Left lobe of liver (tissue), 2 donors: Measurements from ENCODE around the gene AWAT2. TPM values are rescaled to one million over a fixed set of nuclear protein-coding genes. Genes with fewer than 3 reads are reported as not detected.
A peak's percentile ranks its signal among the peaks of the same experiment; 100 is the strongest.

Experiments used
- ATAC-seq: fragments of 200-7000 bp; cut with Tn5 transposase; one replicate; pipeline ENCODE4 v1.9.1; 2020; ENCODE audit warnings: mild to moderate bottlenecking, moderate library complexity
- DNase-seq: peaks from one replicate; pipeline ENCODE4 v3.0.0-alpha.2; 2020; ENCODE audit warnings: low spot score
- total RNA-seq: library from RNA; stranded (reverse); gene quantifications from one replicate; pipeline ENCODE4 v1.2.1, GENCODE V29; 2021
- donor health status: DM: no; HTN: no; CAD: no; lungs with moderate emphysema.
- donor health status: DM: no; HTN: yes; CAD: no.

Gene AWAT2
- total RNA-seq, 1 donor from 2014 or later, result not detected

- no peak for ATAC-seq
Observed at GRCh38 chrX:70042399-70043371, 7.1 kb downstream of the AWAT2 start.

GRCh38 chrX:70041993-70042392, 7.7 kb downstream of the AWAT2 start:
- DNase-seq (no peak), ATAC-seq (no peak)

More at GRCh38 chrX:70042399-70043371, 7.1 kb downstream of the AWAT2 start:
- DNase-seq, result no peak

- DNase-seq, result no peak
- ATAC-seq, result no peak
Observed at GRCh38 chrX:70039758-70040157, 10.0 kb downstream of the AWAT2 start.

- no peak for ATAC-seq
Observed at GRCh38 chrX:70038951-70039350, 10.8 kb downstream of the AWAT2 start.

GRCh38 chrX:70038515-70038914, 11.2 kb downstream of the AWAT2 start:
- DNase-seq, result no peak
- peak; percentile 34 for ATAC-seq

More at GRCh38 chrX:70038951-70039350, 10.8 kb downstream of the AWAT2 start:
- DNase-seq, result no peak

- DNase-seq, result no peak
Observed at GRCh38 chrX:70034646-70035045, 15.1 kb downstream of the AWAT2 start.

GRCh38 chrX:70033348-70034051, 16.2 kb downstream of the AWAT2 start:
- DNase-seq (no peak), ATAC-seq (peak; percentile 38)

More at GRCh38 chrX:70034646-70035045, 15.1 kb downstream of the AWAT2 start:
- ATAC-seq, result no peak

GRCh38 chrX:70032792-70033191, 16.9 kb downstream of the AWAT2 start:
- DNase-seq, result no peak
- no peak for ATAC-seq

- DNase-seq, result no peak
- ATAC-seq, result peak; percentile 93
Observed at GRCh38 chrX:70030301-70030767, 19.4 kb downstream of the AWAT2 start.

- ATAC-seq, result no peak
- DNase-seq, result no peak
Observed at GRCh38 chrX:70029863-70030262, 19.9 kb downstream of the AWAT2 start.

- DNase-seq (no peak), ATAC-seq (peak; percentile 31)
Observed at GRCh38 chrX:70026851-70027200, 22.9 kb downstream of the AWAT2 start.

- DNase-seq (no peak), ATAC-seq (no peak)
Observed at GRCh38 chrX:70026112-70026850, 23.5 kb downstream of the AWAT2 start.

GRCh38 chrX:70025464-70025863, 24.3 kb downstream of the AWAT2 start:
- DNase-seq (no peak), ATAC-seq (no peak)

- peak; percentile 58 for ATAC-seq
- DNase-seq, result no peak
Observed at GRCh38 chrX:70022616-70023015, 27.1 kb downstream of the AWAT2 start.

GRCh38 chrX:70016513-70016912, 33.2 kb downstream of the AWAT2 start:
- ATAC-seq (no peak), DNase-seq (no peak)

- DNase-seq (no peak), ATAC-seq (no peak)
Observed at GRCh38 chrX:70013466-70014381, 36.0 kb downstream of the AWAT2 start.

GRCh38 chrX:70012756-70013155, 37.0 kb downstream of the AWAT2 start:
- DNase-seq, result no peak
- ATAC-seq, result no peak

GRCh38 chrX:70009970-70010369, 39.8 kb downstream of the AWAT2 start:
- no peak for ATAC-seq
- DNase-seq, result no peak

- ATAC-seq (no peak), DNase-seq (no peak)
Observed at GRCh38 chrX:70009049-70009448, 40.7 kb downstream of the AWAT2 start.

- ATAC-seq, result no peak
- no peak for DNase-seq
Observed at GRCh38 chrX:70007946-70008345, 41.8 kb downstream of the AWAT2 start.
